ENCODE measurements around the gene ADH7.

The ADH7 gene

GRCh38 chr4:99447079-99447478 is 11.9 kb upstream of the ADH7 start:
- Histone ChIP-seq H3K27me3 (ENCODE audit: insufficient read depth, poor library complexity, severe bottlenecking) (no peaks in the 10 kb centered on the region), H3K4me1 (ENCODE audit: insufficient read depth, poor library complexity, severe bottlenecking) (peaks cover 7% of the 10 kb centered on the region), H3K27ac (ENCODE audit: poor library complexity, severe bottlenecking) (no peak overlapping the region), H3K9me3 (ENCODE audit: severe bottlenecking) (no peaks in the 10 kb centered on the region), H3K36me3 (ENCODE audit: low read depth) (no peaks in the 10 kb centered on the region), H3K4me3 (ENCODE audit: severe bottlenecking) (no peak overlapping the region)
- ATAC-seq (ENCODE audit: low read depth) (peak; percentile 60; the same call in 1 of the 3 replicates), DNase-seq (ENCODE audit: low spot score) (no peak)
- no peak for TF ChIP-seq CTCF (IDR thresholded peaks at IDR 0.05; ENCODE audit: poor library complexity, severe bottlenecking)

GRCh38 chr4:99438405-99438780 is 3.3 kb upstream of the ADH7 start:
- ATAC-seq (ENCODE audit: low read depth) (no peak), DNase-seq (ENCODE audit: low spot score) (no peak)
- TF ChIP-seq CTCF (IDR thresholded peaks at IDR 0.05; ENCODE audit: poor library complexity, severe bottlenecking), result no peak
- Histone ChIP-seq H3K27ac (ENCODE audit: poor library complexity, severe bottlenecking) (no peak overlapping the region), H3K27me3 (ENCODE audit: insufficient read depth, poor library complexity, severe bottlenecking) (no peaks in the 10 kb centered on the region), H3K9me3 (ENCODE audit: severe bottlenecking) (no peaks in the 10 kb centered on the region), H3K4me1 (ENCODE audit: insufficient read depth, poor library complexity, severe bottlenecking) (no peaks in the 10 kb centered on the region), H3K4me3 (ENCODE audit: severe bottlenecking) (no peak overlapping the region), H3K36me3 (ENCODE audit: low read depth) (no peaks in the 10 kb centered on the region)

GRCh38 chr4:99437723-99438404 is 2.7 kb upstream of the ADH7 start:
- ATAC-seq (ENCODE audit: low read depth) (0 out of 3 replicates have a peak, but pooled peaks have one; percentile 25), DNase-seq (ENCODE audit: low spot score) (no peak)
- no peak for TF ChIP-seq CTCF (IDR thresholded peaks at IDR 0.05; ENCODE audit: poor library complexity, severe bottlenecking)
- no peak overlapping the region for H3K27ac ChIP-seq (ENCODE audit: poor library complexity, severe bottlenecking)
- H3K27me3 ChIP-seq (ENCODE audit: insufficient read depth, poor library complexity, severe bottlenecking), result no peaks in the 10 kb centered on the region
- H3K36me3 ChIP-seq (ENCODE audit: low read depth), result no peaks in the 10 kb centered on the region
- no peaks in the 10 kb centered on the region for H3K9me3 ChIP-seq (ENCODE audit: severe bottlenecking)
- no peaks in the 10 kb centered on the region for H3K4me1 ChIP-seq (ENCODE audit: insufficient read depth, poor library complexity, severe bottlenecking)
- no peak overlapping the region for H3K4me3 ChIP-seq (ENCODE audit: severe bottlenecking)

GRCh38 chr4:99436976-99437722 is 2.0 kb upstream of the ADH7 start:
- Histone ChIP-seq H3K4me3 (ENCODE audit: severe bottlenecking) (no peak overlapping the region), H3K36me3 (ENCODE audit: low read depth) (no peaks in the 10 kb centered on the region), H3K9me3 (ENCODE audit: severe bottlenecking) (no peaks in the 10 kb centered on the region), H3K4me1 (ENCODE audit: insufficient read depth, poor library complexity, severe bottlenecking) (no peaks in the 10 kb centered on the region), H3K27ac (ENCODE audit: poor library complexity, severe bottlenecking) (no peak overlapping the region), H3K27me3 (ENCODE audit: insufficient read depth, poor library complexity, severe bottlenecking) (no peaks in the 10 kb centered on the region)
- DNase-seq (ENCODE audit: low spot score) (no peak), ATAC-seq (ENCODE audit: low read depth) (no peak)
- no peak for TF ChIP-seq CTCF (IDR thresholded peaks at IDR 0.05; ENCODE audit: poor library complexity, severe bottlenecking)

- H3K4me3 ChIP-seq (ENCODE audit: severe bottlenecking), result no peak overlapping the region
- no peak for TF ChIP-seq CTCF (IDR thresholded peaks at IDR 0.05; ENCODE audit: poor library complexity, severe bottlenecking)
- no peaks in the 10 kb centered on the region for H3K4me1 ChIP-seq (ENCODE audit: insufficient read depth, poor library complexity, severe bottlenecking)
- DNase-seq (ENCODE audit: low spot score), result no peak
- H3K36me3 ChIP-seq (ENCODE audit: low read depth), result no peaks in the 10 kb centered on the region
- H3K9me3 ChIP-seq (ENCODE audit: severe bottlenecking), result no peaks in the 10 kb centered on the region
- ATAC-seq (ENCODE audit: low read depth), result no peak
- no peak overlapping the region for H3K27ac ChIP-seq (ENCODE audit: poor library complexity, severe bottlenecking)
- H3K27me3 ChIP-seq (ENCODE audit: insufficient read depth, poor library complexity, severe bottlenecking), result no peaks in the 10 kb centered on the region
These were observed 1.3 kb upstream of the ADH7 start for GRCh38 chr4:99436462-99436861.

Measured in RWPE2 (cell line).